ENCODE data around the gene PPDPF.
"Not testable (repeated sequence)": the region's sequence is repeated elsewhere in the genome, so short reads cannot be mapped to it uniquely, and the experiment has no call there.

Gene PPDPF

GRCh38 chr20:63566395-63567135 is 46.0 kb downstream of the PPDPF start:
- no peak for DNase-seq

- no peak for DNase-seq
These were observed 46.5 kb downstream of the PPDPF start for GRCh38 chr20:63567136-63567385.

GRCh38 chr20:63567386-63568169 is 47.0 kb downstream of the PPDPF start:
- DNase-seq = no peak

- no peak for DNase-seq
These were observed 47.8 kb downstream of the PPDPF start for GRCh38 chr20:63568170-63568981.

GRCh38 chr20:63568986-63569949 is 48.7 kb downstream of the PPDPF start:
- no peak for DNase-seq

- DNase-seq = no peak
These were observed 49.9 kb downstream of the PPDPF start for GRCh38 chr20:63570281-63571086.

GRCh38 chr20:63571087-63571478 is 50.5 kb downstream of the PPDPF start:
- not testable (repeated sequence) for DNase-seq

Data from stimulated activated CD4-positive, alpha-beta T cell treated with anti-CD3 and anti-CD28 coated beads, Interleukin-12 subunit alpha, Interleukin-12 subunit beta, amount 100 ng/mL, for 4 hours (primary cell).